NCI-H226 (cell line): ENCODE results near the gene LBP.
"Not testable (repeated sequence)": the region's sequence is repeated elsewhere in the genome, so short reads cannot be mapped to it uniquely, and the experiment has no call there.

Experiments used
- DNase-seq: peaks from one replicate; pipeline ENCODE4 v3.0.0-alpha.2; 2015

LBP gene, protein sequence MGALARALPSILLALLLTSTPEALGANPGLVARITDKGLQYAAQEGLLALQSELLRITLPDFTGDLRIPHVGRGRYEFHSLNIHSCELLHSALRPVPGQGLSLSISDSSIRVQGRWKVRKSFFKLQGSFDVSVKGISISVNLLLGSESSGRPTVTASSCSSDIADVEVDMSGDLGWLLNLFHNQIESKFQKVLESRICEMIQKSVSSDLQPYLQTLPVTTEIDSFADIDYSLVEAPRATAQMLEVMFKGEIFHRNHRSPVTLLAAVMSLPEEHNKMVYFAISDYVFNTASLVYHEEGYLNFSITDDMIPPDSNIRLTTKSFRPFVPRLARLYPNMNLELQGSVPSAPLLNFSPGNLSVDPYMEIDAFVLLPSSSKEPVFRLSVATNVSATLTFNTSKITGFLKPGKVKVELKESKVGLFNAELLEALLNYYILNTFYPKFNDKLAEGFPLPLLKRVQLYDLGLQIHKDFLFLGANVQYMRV

DNA sequence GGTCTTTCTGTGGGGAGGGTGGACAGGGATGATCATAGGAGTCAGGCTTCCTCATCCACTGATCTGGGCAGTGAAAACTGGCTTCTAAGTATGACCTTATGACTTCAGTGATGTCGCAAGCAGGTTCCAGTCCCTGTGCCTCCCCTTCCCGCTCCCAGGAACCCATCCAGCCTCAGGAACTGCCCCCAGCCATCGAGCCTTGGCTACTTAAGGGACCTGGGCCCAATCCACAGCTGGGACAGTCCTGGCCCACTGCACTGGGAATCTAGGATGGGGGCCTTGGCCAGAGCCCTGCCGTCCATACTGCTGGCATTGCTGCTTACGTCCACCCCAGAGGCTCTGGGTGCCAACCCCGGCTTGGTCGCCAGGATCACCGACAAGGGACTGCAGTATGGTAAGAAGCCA is at the start of gene LBP:
TSS of gene LBP (plus strand) at position 236 of the 405 bp plus-strand sequence. CDS start at position 271, 35 bp downstream.
- no peak for DNase-seq

DNA sequence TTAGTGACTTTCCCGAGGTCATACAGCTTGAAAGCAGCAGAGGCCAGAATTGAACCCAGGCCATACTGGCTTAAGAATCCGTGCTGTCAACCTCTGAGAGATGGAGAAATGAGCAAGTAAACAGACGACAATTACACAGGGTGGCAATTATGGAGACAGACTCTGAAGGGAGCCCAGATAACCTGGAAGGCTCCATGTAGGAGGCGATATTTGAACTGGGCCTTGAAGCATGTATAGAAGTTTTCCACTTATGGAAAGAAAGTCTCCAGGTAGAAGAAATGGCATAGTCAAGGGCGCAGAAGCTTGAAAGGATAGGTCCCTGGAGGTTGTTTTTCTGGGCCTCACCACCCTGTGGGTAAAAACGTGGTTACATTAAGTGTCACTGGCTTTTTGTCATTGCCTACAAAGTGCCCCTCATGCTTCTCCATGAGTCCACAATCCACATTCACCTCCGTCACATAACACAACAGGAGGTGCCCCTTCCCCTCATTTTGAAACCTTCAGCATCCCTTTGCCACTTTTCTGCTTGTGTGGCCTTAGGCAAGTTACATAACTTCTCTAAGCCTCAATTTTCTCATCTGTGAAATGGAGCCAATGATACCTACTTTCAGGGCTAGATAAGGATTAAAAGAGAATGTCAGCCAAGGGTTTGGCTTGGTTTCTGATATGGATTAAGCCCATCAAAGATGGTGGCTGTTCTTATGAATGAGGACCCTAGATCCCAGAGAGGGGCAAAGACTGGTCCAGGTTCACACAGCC is 48.2 kb upstream of the LBP start:
- DNase-seq: no peak

DNA sequence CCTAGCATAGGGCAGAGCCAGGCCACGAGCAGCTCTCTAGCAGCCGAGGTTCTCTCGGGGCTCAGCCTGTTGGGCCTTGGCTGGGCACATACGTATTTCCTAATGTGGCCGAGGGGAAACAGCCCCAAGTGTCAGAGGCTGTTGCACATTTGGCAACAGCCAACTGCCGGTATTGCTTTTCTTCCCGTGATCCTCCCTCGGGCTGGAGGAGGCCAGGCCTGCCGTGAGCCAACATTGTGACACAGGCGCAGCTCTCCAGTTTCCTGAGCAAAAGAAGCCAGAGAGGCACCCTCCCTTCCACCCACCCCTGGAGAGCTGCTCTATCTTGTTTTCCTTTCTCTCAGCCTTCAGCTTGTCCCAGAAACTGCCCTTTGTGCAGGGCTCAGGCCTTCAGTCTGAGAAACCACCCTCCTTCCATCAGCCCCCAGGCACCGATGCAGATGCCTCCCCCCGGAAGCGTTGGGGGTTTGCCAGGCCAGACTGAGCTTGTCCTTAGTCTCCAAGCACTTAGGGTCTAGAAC is 47.5 kb upstream of the LBP start:
- no peak for DNase-seq

DNA sequence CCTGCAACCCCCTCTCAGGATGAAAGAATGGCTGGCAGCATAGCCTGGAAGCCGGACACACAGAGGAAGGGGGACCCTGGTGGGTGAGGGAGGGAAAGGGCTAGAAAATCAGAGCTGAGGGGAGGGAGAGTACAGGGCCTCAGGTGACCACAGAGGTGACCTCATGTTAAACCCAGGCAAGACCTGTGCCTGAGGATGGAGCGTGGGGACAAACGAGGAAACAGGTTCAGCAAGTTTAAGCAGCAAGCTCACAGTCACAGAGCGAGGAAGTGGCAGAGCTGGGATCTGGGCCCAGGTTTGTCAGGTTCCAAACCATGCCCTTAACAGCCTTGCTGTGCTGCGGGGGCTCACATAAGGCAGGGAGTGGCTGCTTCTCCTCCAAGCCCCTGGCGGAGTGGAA is 46.3 kb upstream of the LBP start:
- no peak for DNase-seq

DNA sequence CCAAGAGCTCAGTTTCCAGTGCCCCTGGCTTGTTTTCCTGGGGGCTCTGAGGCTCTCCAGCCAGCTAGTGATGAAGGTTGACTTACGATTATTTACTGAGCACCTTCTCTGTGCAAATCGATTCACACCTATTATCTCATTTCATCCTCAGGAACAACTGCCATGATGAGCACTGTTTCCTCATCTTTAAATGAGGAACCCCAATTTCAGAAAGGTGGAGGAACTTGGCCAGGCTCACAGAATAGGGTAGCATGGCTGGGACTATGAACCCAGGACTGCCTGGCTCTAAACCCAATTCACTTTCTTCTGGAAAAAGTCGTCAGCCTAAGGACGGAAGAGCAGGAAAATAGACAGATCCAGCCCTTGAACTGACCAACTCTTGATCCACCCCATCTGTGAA is 45.8 kb upstream of the LBP start:
- no peak for DNase-seq

DNA sequence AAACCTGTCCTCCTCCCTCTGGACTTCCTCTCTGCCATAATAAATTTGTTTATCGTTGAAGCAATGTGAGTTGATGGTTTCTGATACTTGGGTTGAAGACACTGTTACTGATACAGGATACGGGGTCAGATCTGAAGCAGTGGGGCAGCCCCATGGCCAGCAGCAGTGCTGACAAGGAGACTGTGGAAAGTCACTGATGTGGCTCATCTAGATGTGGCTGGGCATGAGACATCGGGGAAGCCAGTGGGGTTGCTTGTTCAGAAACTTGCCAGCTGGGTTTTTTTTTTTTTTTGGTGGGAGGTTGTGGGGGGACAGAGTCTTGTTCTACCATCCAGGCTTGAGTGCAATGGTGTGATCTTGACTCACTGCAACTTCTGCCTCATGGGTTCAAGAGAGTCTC is 45.0 kb upstream of the LBP start:
- no peak for DNase-seq

DNA sequence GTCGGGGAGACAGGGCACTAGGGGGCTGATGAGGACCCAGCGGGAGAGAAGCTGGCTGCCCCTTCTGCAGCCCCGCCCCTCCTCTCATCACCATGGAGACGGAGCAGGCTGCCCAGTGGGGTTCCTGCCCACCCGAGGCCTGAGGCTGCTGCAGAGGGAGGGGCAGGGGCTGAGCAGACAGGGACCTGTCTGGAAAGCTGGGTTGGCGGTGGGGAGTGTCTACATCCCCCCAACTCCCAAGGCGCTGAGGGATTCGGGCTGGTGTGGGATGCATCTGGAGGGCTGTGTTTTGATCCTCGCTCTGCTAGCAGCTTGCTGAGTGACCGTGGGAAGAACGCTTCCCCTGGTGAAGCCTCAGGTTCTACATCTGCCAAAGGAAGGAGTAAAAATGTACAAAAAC is 43.5 kb upstream of the LBP start:
- DNase-seq: no peak

DNA sequence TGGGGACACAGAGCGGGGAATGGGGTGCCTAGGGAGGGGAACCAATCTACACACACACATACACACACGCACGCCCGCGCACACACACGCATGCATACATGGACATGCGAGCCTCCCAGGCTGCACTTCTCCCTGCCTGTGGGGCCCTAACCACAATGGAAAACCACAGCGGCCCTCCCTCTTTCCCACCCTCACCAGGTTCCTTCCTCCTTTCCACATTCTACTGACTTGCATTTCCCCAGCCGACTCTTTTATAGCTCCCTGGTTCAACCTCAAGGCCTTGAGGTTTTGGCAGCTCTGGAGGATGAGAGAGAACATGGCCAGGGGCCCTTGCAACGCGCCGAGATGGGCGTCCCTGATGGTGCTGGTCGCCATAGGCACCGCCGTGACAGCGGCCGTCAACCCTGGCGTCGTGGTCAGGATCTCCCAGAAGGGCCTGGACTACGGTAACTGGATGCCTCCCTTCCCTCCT is 42.3 kb upstream of the LBP start, which contains the start of gene BPI:
TSS of gene BPI (plus strand) at position 249 of the 472 bp plus-strand sequence. CDS start at position 317, 68 bp downstream.
- no peak for DNase-seq

DNA sequence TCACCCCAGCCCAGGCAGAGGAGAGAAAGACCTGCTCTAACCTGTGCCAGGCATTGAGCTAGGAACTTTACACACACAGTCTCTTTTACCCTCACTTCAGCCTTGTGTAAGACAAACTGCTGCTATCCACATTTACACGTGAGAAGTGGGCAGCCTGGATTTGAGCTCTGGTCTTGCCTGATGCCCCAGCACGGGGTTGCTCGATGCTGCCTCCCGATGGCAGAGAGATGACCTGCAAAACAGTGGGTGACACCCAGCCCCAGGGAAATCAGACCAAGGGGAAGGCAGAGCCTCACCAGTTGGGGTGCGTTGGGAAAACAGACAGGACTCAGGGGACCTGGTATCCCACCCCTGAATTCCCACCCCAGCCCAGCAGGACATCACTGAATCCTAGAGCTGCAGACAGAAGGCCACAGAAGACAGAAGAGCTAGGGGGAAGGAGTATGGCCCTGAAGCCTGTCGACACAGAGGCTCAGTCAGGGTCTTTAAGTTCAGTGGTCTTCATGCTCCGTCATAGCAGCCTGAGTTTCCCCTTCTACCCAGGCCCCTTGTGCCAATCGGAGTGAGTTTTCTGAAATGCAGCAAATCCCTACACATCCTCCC is 41.3 kb upstream of the LBP start:
- DNase-seq: no peak

DNA sequence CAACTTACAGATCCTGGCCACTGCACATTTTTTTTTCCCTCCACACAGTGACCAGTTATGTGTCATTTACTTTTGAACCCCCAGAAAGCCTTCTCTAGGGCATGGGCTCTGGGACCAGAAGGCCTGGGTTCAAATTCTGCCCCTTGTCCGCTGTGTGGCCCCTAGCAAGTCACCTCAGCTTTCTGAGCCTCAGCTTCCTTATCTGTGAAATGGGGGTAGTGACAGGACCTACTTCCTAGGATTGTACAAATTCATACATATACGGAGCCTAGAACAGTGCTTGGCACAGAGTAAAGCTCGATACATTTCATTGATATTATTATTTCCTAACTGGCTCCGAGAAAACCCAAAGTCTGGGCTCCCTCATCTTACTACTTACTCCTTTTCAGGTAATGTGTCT is 40.7 kb upstream of the LBP start:
- no peak for DNase-seq

DNA sequence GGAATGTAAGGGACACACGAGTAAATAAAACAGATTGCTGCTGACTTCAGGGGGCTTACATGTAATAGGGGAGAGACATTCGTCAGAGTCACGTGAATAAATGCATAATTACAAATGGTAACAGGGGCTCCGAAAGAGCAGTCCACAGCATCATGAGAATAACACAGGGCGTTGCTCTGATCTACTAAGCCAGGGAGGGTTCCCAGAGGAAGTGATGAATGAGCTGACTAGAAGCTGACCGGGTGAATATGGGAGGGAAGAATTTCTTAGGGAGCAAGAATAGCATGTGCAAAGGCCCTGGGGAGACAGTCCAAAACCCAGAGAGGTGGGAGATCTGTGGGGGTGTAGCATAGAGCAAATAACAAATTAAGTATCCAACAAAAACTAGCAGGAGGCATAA is 39.9 kb upstream of the LBP start:
- no peak for DNase-seq

DNA sequence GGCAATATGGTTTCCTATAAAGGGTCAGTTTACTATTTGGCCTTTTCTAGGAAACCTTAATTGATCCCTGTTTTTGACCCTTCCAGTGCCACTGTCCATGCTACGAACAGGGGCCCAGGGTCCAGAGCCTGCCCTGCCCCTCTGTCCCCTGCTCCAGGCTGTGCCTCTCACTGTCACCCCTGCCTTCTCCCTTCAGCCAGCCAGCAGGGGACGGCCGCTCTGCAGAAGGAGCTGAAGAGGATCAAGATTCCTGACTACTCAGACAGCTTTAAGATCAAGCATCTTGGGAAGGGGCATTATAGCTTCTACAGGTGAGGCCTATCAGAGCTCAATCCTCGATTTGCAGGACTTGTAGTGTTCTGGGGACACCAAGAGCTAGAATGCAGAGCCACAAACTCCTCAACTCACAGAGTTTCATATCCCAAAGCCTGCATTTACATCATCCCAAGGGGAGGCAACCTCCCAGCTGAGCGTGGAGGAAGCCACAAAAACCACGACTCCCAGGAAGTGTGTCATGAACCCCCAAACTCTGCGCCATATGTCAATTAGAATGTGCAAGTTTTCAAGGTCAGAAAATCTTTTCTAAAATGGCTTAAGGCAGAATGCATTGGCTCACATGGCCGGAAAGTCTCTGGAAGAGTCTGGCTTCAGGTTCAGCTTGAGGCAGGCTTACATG is 38.8 kb upstream of the LBP start:
- peak; percentile 56 for DNase-seq

DNA sequence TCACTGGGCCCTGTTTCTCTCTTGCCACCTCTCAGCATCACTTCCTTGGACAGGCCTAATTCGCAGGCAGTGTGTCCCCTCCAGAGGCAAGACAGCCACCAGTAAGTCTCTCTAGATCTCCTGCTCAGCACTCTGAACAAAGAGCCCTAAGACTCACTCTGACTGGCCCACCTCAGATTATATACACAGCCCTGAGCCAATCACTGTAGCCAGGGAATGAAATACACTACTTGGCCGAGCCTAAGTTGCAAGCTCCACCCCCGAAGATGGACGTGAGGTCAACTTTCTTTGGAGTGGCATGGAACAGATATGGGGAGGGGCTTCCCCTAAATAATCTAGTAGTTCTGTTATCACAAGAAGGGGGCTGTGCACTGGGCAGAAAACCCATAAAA is 38.2 kb upstream of the LBP start:
- DNase-seq: no peak

DNA sequence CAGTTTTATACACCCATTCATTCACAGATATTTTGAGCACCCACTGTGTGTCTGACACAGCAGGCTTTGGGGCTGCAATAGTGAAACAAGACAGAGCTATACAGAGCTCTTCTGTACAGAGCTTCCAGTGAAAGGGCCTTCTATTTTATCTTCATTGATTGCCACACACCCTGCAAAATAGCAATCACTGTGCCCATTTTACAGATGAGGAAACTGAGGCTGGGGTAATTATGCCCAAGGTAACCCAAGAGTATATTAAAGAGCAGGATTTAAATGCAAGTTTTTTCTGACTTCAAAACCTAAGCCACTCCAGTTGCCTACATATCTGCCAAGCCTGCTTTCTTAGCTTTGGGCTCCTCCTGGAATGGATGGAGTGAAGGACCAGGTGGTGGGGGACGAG is 37.8 kb upstream of the LBP start:
- no peak for DNase-seq

DNA sequence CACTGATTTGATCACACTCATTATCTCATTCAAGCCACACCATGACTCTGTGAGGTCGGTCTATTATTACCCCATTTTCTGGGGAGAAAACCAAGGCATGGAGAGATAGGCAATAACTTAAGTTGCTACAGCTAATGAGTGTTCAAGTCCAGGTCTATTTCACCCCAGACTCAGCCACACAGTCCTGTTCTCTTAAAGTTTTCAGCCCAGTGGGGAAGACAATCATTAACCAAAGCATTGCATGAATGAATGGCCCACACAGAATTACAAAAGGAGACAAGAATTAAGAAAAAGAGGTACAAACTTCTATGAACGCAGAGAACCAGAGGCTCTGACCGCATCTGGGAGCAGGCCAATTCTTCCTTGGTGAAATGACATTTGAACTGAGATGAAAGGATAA is 35.2 kb upstream of the LBP start:
- no peak for DNase-seq

DNA sequence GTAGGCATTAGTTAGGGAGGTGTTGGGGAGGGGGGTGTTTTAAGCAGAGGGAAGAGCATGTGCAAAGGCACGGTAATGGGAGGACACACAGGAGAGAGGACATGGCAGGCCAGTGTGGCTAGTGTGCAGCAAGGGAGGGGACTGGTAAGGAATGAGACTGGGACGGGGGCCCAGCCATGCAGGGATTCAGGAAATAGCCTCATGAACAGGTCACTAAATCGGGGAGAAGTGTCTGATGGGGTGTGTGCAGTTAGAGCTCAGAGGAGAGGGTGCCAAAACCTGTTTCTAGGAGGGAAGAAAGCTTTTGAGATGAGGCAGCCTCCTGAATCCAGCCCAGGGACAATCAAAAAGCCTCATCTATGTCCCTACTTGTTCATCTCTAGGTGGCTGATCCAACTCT is 34.8 kb upstream of the LBP start:
- DNase-seq: no peak

DNA sequence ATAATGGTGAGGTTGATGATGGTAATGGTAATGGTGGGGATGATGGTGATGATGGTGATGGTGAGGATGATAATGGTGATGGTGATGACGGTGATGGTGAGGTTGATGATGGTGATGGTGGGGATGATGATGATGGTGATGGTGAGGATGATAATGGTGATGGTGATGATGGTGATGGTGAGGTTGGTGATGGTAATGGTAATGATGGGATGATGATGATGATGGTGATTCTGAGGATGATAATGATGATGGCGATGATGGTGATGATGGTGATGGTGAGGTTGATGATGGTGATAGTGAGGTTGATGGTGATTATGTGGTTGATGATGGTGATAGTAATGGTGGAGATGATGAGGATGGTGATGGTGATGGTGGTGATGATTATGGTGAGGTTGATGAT is 32.6 kb upstream of the LBP start:
- DNase-seq: no peak

DNA sequence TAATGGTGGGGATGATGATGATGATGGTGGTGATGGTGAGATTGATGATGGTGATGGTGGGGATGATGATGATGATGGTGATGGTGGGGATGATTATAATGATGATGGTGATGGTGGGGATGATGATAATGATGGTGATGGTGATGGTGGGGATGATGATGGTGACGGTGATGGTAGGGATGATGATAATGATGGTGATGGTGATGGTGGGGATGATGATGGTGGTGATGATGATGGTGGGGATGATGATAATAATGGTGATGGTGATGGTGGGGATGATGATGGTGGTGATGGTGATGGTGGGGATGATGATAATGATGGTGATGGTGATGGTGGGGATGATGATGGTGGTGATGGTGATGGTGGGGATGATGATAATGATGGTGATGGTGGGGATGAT is 31.9 kb upstream of the LBP start:
- DNase-seq: not testable (repeated sequence)

DNA sequence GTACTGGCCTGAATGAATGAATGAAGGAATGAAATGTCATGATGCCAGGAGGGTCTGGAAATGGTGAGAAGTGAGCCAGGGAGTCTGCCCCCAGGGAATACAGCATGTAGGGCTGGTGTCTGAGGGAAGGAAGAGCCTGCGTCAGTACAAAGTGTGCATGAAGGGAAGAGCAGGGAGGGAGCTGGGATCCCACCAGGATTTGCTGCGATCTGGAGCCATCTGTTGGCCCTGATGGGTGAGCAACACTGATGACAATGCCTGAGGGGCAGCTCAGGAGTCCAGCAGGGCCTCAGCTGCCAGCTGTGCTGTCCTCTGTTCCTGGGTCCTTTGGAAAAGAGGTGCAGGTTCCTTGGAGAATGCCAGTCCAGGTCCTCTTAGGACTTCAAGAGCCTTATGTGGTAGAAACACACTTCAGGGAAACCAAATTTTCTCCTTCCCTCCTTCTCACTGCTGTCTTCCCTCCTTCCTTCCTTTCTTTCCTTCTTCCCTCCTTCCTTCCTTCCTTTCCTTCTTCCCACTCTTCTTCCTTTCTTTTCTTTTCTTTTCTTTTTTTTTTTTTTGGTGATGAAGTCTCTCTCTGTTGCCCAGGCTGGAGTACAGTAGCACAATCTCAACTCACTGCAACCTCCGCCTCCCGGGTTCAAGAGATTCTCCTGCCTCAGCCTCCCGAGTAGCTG is 30.9 kb upstream of the LBP start:
- DNase-seq: no peak

DNA sequence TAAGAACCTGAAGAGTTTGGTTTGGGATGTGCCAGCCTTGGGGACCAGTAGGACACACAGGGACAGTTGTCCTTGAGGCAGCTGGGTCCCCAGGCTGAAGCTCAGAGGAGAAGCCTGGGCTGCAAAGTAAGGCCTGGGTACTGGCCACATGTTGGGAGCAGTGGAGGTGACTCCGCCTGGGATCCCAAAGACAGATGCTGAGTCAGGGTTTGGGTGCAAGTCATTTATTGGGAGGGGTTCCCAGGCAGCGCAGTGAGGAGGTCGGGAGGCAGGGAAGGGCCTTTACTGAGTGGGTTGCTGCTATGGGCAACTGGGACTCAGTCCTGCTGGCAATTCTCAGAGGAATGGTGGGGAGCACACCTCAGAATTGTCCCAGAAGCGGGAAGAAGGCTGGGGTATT is 29.9 kb upstream of the LBP start:
- DNase-seq: no peak

DNA sequence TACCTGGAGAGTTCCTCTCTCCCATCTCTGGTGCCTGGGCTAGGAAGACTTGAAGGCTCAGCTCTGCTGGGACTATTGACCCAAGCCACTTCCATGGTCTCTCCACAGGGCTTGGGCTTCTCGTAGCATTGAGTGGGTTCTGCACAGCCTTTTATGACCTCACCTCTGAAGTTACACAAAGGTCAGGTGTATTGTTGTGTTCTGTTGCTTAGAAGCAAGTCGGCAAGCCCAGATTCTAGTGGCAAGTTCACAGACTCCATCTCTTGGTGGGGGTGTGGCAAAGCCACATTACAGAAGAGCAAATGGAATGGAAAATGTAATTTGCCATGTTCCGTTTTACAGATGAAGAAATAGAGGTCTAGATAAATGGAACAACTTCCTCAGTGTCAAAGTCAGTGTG is 28.9 kb upstream of the LBP start:
- no peak for DNase-seq

DNA sequence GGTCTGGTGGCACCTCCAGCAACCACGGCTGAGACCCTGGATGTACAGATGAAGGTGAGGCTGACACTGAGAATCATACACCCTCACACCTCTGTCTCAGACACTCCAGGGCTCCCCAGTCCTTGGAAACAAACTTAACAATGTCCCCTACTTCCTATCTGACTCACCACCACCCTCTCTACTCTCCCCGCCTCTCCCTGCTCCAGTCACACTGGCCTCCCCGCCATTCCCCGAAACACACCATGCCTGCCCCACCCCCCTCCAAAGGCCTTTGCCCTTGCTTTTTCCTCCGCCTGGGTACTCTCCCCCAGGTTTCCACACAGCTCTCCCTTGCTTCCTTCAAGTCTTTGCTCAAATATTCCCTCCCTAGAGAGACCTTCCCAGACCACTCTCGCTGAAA is 26.1 kb upstream of the LBP start:
- DNase-seq: no peak
